Measurements from ENCODE around the gene HNRNPU.

HNRNPU gene

GRCh38 chr1:244860078-244860477 lies 4.3 kb downstream of the HNRNPU start:
- ChIA-PET POLR2A (interaction anchor here (0.6 to 1.3 kb wide), 2 partner anchors 24 to 73 kb away, joined by 4 to 5 read pairs; no protein-coding TSS in a partner anchor), CTCF (interaction anchor here (3.0 to 18.3 kb wide), 2 partner anchors 10 to 20 kb away, joined by 19 to 204 read pairs; partner anchors contain the start of gene COX20)
- DNase-seq (ENCODE audit: extremely low spot score) = no peak

GRCh38 chr1:244858357-244858756 lies 6.0 kb downstream of the HNRNPU start:
- ChIA-PET POLR2A (no interaction called here), CTCF (interaction anchor here (1.2 to 18.3 kb wide), 3 partner anchors 8 to 184 kb away, joined by 3 to 204 read pairs (median 6); partner anchors contain the start of gene COX20)

More at GRCh38 chr1:244860078-244860477, 4.3 kb downstream of the HNRNPU start:
- TF ChIP-seq CTCF (IDR thresholded peaks at IDR 0.05; ENCODE audit: control extremely low read depth, extremely low read depth, low read depth, missing control alignments) = no peak

GRCh38 chr1:244857761-244858160 lies 6.6 kb downstream of the HNRNPU start:
- TF ChIP-seq CTCF (IDR thresholded peaks at IDR 0.05; ENCODE audit: control extremely low read depth, extremely low read depth, low read depth, missing control alignments) = no peak
- POLR2A ChIA-PET = no interaction called here
- CTCF ChIA-PET = interaction anchor here (1.2 to 18.3 kb wide), 3 partner anchors 7 to 185 kb away, joined by 3 to 204 read pairs (median 6); partner anchors contain the start of gene COX20
- no peak for DNase-seq (ENCODE audit: extremely low spot score)

More at GRCh38 chr1:244858357-244858756, 6.0 kb downstream of the HNRNPU start:
- DNase-seq (ENCODE audit: extremely low spot score) = no peak
- no peak for TF ChIP-seq CTCF (IDR thresholded peaks at IDR 0.05; ENCODE audit: control extremely low read depth, extremely low read depth, low read depth, missing control alignments)

- DNase-seq (ENCODE audit: extremely low spot score) = no peak
- no peak for TF ChIP-seq CTCF (IDR thresholded peaks at IDR 0.05; ENCODE audit: control extremely low read depth, extremely low read depth, low read depth, missing control alignments)
- POLR2A ChIA-PET = interaction anchor here (1.4 kb wide), 1 partner anchor 20 kb away, joined by 4 read pairs; the partner anchor contains the start of gene COX20
- CTCF ChIA-PET = interaction anchor here (1.2 to 18.3 kb wide), 4 partner anchors 9 to 188 kb away, joined by 3 to 204 read pairs (median 6); partner anchors contain the start of gene COX20
Measured at GRCh38 chr1:244854865-244855578, 9.3 kb downstream of the HNRNPU start.

GRCh38 chr1:244854166-244854565 lies 10.2 kb downstream of the HNRNPU start:
- CTCF ChIA-PET = interaction anchor here (1.9 to 18.3 kb wide), 2 partner anchors 10 to 14 kb away, joined by 5 to 204 read pairs; partner anchors contain the start of gene COX20
- POLR2A ChIA-PET = no interaction called here
- no peak for DNase-seq (ENCODE audit: extremely low spot score)
- no peak for TF ChIP-seq CTCF (IDR thresholded peaks at IDR 0.05; ENCODE audit: control extremely low read depth, extremely low read depth, low read depth, missing control alignments)

- TF ChIP-seq CTCF (IDR thresholded peaks at IDR 0.05; ENCODE audit: control extremely low read depth, extremely low read depth, low read depth, missing control alignments) = no peak
- CTCF ChIA-PET = interaction anchor here (1.1 to 18.3 kb wide), 2 partner anchors 9 to 12 kb away, joined by 5 to 204 read pairs; partner anchors contain the start of gene COX20
- POLR2A ChIA-PET = no interaction called here
- no peak for DNase-seq (ENCODE audit: extremely low spot score)
Measured at GRCh38 chr1:244852694-244853093, 11.6 kb downstream of the HNRNPU start.

Measured in GM10248 (cell line).